K562 (cell line): Measurements from ENCODE around the gene RNF222. TPM values are rescaled to one million over a fixed set of nuclear protein-coding genes. Genes with fewer than 3 reads are reported as not detected.

Experiments
- ASH1L ChIP-seq: fragments of 450-650 bp; IDR thresholded peaks from 2 replicates; pipeline ENCODE4 v1.6.1; 2018; ENCODE audit warnings: borderline replicate concordance, mild to moderate bottlenecking, low read depth; ENCODE audit not compliant: partially characterized antibody
- DPF2 ChIP-seq: fragments of 450-650 bp; IDR thresholded peaks from 2 replicates; pipeline ENCODE4 v1.6.1; 2016
- ERF ChIP-seq: fragments of 450-650 bp; formaldehyde crosslinking; IDR thresholded peaks from 2 replicates; pipeline ENCODE4 v1.4.0; 2020; ENCODE audit warnings: mild to moderate bottlenecking, mixed read lengths
- FUS ChIP-seq: fragments of 200-400 bp; formaldehyde crosslinking; optimal IDR thresholded peaks from 2 replicates; pipeline ENCODE3; 2017; ENCODE audit warnings: low read depth, low read length
- HMG20A ChIP-seq: fragments of 450-650 bp; formaldehyde crosslinking; conservative IDR thresholded peaks from 2 replicates; pipeline ENCODE4 v1.4.0; 2020; ENCODE audit warnings: mild to moderate bottlenecking, mixed read lengths
- HMGN3 ChIP-seq: IDR thresholded peaks from 2 replicates; pipeline ENCODE4 v1.6.1; 2011; ENCODE audit warnings: borderline replicate concordance, low read depth, mild to moderate bottlenecking, mixed read lengths, low read length; ENCODE audit not compliant: insufficient read length; ENCODE audit errors: extremely low read depth
- ILF3 ChIP-seq: fragments of 450-650 bp; IDR thresholded peaks from 2 replicates; pipeline ENCODE4 v1.6.1; 2018; ENCODE audit warnings: antibody characterized with exemption, mild to moderate bottlenecking, moderate library complexity, borderline replicate concordance
- PHF8 ChIP-seq: fragments of 200-600 bp; sonication (generic); IDR thresholded peaks from 2 replicates; pipeline ENCODE4 v1.6.1; 2012; ENCODE audit warnings: mixed run types, mild to moderate bottlenecking, inconsistent platforms, low read length, moderate library complexity, borderline replicate concordance
- POLR2A ChIP-seq: fragments of 450-650 bp; conservative IDR thresholded peaks from 2 replicates; pipeline ENCODE4 v1.6.1; 2016
- POLR2AphosphoS5 ChIP-seq: IDR thresholded peaks from 2 replicates; pipeline ENCODE4 v1.6.1; 2011; ENCODE audit warnings: mild to moderate bottlenecking, low read depth, low read length, moderate library complexity; ENCODE audit not compliant: control insufficient read depth, insufficient read depth
- RBM22 ChIP-seq: fragments of 200-400 bp; formaldehyde crosslinking; IDR thresholded peaks from 2 replicates; pipeline ENCODE4 v1.6.1; 2018; ENCODE audit warnings: low read length, low read depth; ENCODE audit not compliant: poor library complexity, severe bottlenecking
- SAFB ChIP-seq: fragments of 200-400 bp; formaldehyde crosslinking; IDR thresholded peaks from 2 replicates; pipeline ENCODE4 v1.6.1; 2017; ENCODE audit warnings: low read depth, low read length, borderline replicate concordance
- SETDB1 ChIP-seq: IDR thresholded peaks from one replicate; pipeline ENCODE4 v1.6.1; 2012; ENCODE audit warnings: low read length, control low read depth, inconsistent platforms
- SLC30A9 ChIP-seq: fragments of 250-450 bp; sonication (Bioruptor Pico); IDR thresholded peaks from 2 replicates; pipeline ENCODE4 v1.8.0; 2022; ENCODE audit warnings: mild to moderate bottlenecking, moderate library complexity
- SMAD1 ChIP-seq: fragments of 150-350 bp; IDR thresholded peaks from 2 replicates; pipeline ENCODE4 v1.6.1; 2014; ENCODE audit warnings: low read length, low read depth; ENCODE audit not compliant: partially characterized antibody
- TAF1 ChIP-seq: IDR thresholded peaks from 2 replicates; pipeline ENCODE4 v1.6.1; 2011; ENCODE audit warnings: mild to moderate bottlenecking, low read length, moderate library complexity; ENCODE audit not compliant: insufficient read depth, control insufficient read depth, severe bottlenecking; ENCODE audit errors: extremely low read depth
- TCF3 ChIP-seq: sonication (generic); formaldehyde crosslinking; IDR thresholded peaks from 2 replicates; pipeline ENCODE4 v1.4.0; 2020; ENCODE audit warnings: mild to moderate bottlenecking, missing genetic modification reagents
- THAP7 ChIP-seq: fragments of 250-450 bp; sonication (Bioruptor Pico); IDR thresholded peaks from 2 replicates; pipeline ENCODE4 v1.5.0; 2021
- TRIM24 ChIP-seq, 2 experiments: fragments of 450-650 bp; IDR thresholded peaks; 2 replicates each; pipeline ENCODE4 v1.6.1; 2016
- XRCC4 ChIP-seq: IDR thresholded peaks from one replicate; pipeline ENCODE4 v1.6.1; 2011; ENCODE audit not compliant: insufficient read depth, insufficient read length; ENCODE audit errors: extremely low read depth
- ZNF717 ChIP-seq: fragments of 250-450 bp; sonication (Bioruptor Pico); IDR thresholded peaks from 2 replicates; pipeline ENCODE4 v1.5.0; 2021
- polyA plus RNA-seq, 8 experiments: library from polyadenylated mRNA; depleted of rRNA in 4 of 8; stranded (reverse) in 5 of 8; unstranded in 3 of 8; fragments of >200 nt; fragmentation: Nextera tagmentation in 2 of 8; fragmentation: Illumina TruSeq in 1 of 8; extraction: Ambion mirVana in 2 of 8; extraction: Trizol in 1 of 8; gene quantifications; 2 replicates each; pipeline versions ENCODE4 v1.2.1 to v1.2.3, GENCODE V29; 2011 to 2014; ENCODE audit warnings: inconsistent platforms in 1 of 8, missing spikeins in 1 of 8
- total RNA-seq, 7 experiments: library from RNA; depleted of rRNA in 6 of 7; stranded (reverse); fragments of >200 nt in 6 of 7; fragmentation: Illumina TruSeq in 2 of 7; extraction: Trizol in 2 of 7; gene quantifications; 2 replicates each; pipeline versions ENCODE4 v1.2.1 to v1.2.3, GENCODE V29; 2011 to 2021; ENCODE audit warnings: low replicate concordance in 1 of 7
- TF ChIP-seq, protein P1 (sequence below): fragments of 450-650 bp; formaldehyde crosslinking; IDR thresholded peaks from 2 replicates; pipeline ENCODE4 v1.4.0; 2020; ENCODE audit warnings: mild to moderate bottlenecking
- TF ChIP-seq, protein P2 (sequence below), 2 experiments: fragments of 250-450 bp in 1 of 2; fragments of 450-650 bp in 1 of 2; sonication (Bioruptor Pico) in 1 of 2; IDR thresholded peaks; 2 replicates each; pipeline versions ENCODE4 v1.6.1 to v1.8.0; 2016 to 2021; ENCODE audit warnings: mild to moderate bottlenecking in 2 of 2, moderate library complexity in 2 of 2, missing compliant biosample characterization in 1 of 2, missing genetic modification characterization in 1 of 2
- TF ChIP-seq, protein P3 (sequence below): fragments of 250-450 bp; sonication (Bioruptor Pico); IDR thresholded peaks from 2 replicates; pipeline ENCODE4 v1.8.0; 2022; ENCODE audit warnings: inconsistent platforms, mild to moderate bottlenecking, moderate library complexity, borderline replicate concordance

RNF222 gene
- total and polyA plus RNA-seq, 9 of the 15 experiments (the other 6 are each of a cell fraction or from before 2014, with no cell fraction given): not detected

DNA sequence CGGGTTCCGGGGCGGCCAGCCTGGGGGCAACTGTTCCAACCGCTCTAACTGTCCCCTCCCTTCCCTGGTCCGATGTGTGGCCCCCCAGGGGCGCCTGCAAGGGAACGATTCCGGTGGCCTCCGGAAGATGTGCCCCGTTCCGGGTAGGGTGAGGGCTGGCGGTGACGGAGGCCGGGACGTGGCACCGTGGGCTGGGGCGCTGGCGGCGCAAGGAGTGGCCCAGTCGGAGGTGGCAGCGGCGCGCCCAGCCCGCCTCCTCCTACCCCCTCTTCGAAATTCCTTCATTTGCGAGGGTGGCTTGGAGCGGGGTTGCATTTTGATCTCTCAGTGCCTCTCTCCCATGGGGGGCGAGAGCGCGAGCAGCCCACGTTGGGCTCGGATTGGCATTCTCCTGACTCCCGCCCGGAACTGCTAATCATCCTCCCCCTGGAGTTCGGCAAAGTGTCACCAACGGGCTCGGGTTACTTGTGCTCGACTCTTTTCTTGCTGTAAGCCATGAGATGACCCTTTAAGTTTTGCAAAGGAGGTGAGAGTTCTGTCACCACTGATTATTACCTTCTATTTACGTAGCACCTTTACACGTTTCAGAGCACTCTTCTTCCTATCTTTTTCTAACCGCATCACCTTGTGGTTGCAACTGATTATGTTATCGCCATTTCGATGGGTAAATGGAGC, 38.7 kb upstream of the RNF222 start (continued):
- TF ChIP-seq, protein P1, sequence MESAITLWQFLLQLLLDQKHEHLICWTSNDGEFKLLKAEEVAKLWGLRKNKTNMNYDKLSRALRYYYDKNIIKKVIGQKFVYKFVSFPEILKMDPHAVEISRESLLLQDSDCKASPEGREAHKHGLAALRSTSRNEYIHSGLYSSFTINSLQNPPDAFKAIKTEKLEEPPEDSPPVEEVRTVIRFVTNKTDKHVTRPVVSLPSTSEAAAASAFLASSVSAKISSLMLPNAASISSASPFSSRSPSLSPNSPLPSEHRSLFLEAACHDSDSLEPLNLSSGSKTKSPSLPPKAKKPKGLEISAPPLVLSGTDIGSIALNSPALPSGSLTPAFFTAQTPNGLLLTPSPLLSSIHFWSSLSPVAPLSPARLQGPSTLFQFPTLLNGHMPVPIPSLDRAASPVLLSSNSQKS (CRISPR knock-in tag): no peak
- TF ChIP-seq, protein P2, sequence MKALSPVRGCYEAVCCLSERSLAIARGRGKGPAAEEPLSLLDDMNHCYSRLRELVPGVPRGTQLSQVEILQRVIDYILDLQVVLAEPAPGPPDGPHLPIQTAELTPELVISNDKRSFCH (CRISPR knock-in tag; IDR thresholded peaks at IDR 0.05): no peak
- TF ChIP-seq, protein P2 (tag; IDR thresholded peaks at IDR 0.05): 0 out of 2 replicates have a peak, but pooled peaks have one; percentile 19
- no peak for TF ChIP-seq XRCC4
- peak; percentile 37 for TF ChIP-seq TAF1
- TF ChIP-seq SETDB1: no peak
- no peak for TF ChIP-seq ZNF717 (CRISPR knock-in tag)
- TF ChIP-seq TCF3 (CRISPR knock-in tag): peak; percentile 74
- no peak for TF ChIP-seq POLR2A
- TF ChIP-seq ILF3: no peak
- TF ChIP-seq SMAD1: no peak
- TF ChIP-seq, protein P3, sequence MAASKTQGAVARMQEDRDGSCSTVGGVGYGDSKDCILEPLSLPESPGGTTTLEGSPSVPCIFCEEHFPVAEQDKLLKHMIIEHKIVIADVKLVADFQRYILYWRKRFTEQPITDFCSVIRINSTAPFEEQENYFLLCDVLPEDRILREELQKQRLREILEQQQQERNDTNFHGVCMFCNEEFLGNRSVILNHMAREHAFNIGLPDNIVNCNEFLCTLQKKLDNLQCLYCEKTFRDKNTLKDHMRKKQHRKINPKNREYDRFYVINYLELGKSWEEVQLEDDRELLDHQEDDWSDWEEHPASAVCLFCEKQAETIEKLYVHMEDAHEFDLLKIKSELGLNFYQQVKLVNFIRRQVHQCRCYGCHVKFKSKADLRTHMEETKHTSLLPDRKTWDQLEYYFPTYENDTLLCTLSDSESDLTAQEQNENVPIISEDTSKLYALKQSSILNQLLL (CRISPR knock-in tag): no peak
- TF ChIP-seq FUS: no peak
- TF ChIP-seq RBM22: peak; percentile 37
- no peak for TF ChIP-seq SAFB
- peak; percentile 6; the same call in 1 of the 2 replicates for TF ChIP-seq PHF8
- no peak for TF ChIP-seq ERF (CRISPR knock-in tag)
- peak; percentile 35; the same call in 1 of the 2 replicates for TF ChIP-seq POLR2AphosphoS5
- no peak for TF ChIP-seq HMG20A
- TF ChIP-seq TRIM24 (IDR thresholded peaks at IDR 0.05): peak in 1 of 2 experiments; percentile 56; a peak in 1 of 4 replicates
- peak; percentile 78 for TF ChIP-seq DPF2
- TF ChIP-seq HMGN3: peak; percentile 0
- TF ChIP-seq ASH1L: no peak
- TF ChIP-seq THAP7 (CRISPR knock-in tag): no peak
- TF ChIP-seq SLC30A9: no peak
